Fibroblast of the aortic adventitia (primary cell): Measurements from ENCODE around the gene DOLK. TPM values are rescaled to one million over a fixed set of nuclear protein-coding genes. Genes with fewer than 3 reads are reported as not detected.

Source experiments
- DNase-seq: peaks from one replicate; pipeline ENCODE4 v3.0.0-alpha.2; 2010; ENCODE audit warnings: low read depth
- H3K4me3 ChIP-seq: 2 replicates; pipeline ENCODE4 v1.5.1; 2011; ENCODE audit warnings: low read depth, mild to moderate bottlenecking, control low read depth, low read length, moderate library complexity
- total RNA-seq: library from RNA; depleted of rRNA; stranded (reverse); fragments of >200 nt; gene quantifications from 2 replicates; pipeline ENCODE4 v1.2.3, GENCODE V29; 2012; ENCODE audit warnings: low replicate concordance
- TF ChIP-seq, protein P1 (sequence below): IDR thresholded peaks from 2 replicates; pipeline ENCODE4 v1.5.1; 2011; ENCODE audit warnings: mild to moderate bottlenecking, low read length, control low read depth, inconsistent platforms; ENCODE audit not compliant: insufficient read depth

DOLK gene
- total RNA-seq, 1 donor, result 27.4 TPM

GRCh38 chr9:128906741-128907140 lies 40.7 kb downstream of the DOLK start:
- DNase-seq, result no peak
- H3K4me3 ChIP-seq, result no peak overlapping the region
- TF ChIP-seq, protein P1, sequence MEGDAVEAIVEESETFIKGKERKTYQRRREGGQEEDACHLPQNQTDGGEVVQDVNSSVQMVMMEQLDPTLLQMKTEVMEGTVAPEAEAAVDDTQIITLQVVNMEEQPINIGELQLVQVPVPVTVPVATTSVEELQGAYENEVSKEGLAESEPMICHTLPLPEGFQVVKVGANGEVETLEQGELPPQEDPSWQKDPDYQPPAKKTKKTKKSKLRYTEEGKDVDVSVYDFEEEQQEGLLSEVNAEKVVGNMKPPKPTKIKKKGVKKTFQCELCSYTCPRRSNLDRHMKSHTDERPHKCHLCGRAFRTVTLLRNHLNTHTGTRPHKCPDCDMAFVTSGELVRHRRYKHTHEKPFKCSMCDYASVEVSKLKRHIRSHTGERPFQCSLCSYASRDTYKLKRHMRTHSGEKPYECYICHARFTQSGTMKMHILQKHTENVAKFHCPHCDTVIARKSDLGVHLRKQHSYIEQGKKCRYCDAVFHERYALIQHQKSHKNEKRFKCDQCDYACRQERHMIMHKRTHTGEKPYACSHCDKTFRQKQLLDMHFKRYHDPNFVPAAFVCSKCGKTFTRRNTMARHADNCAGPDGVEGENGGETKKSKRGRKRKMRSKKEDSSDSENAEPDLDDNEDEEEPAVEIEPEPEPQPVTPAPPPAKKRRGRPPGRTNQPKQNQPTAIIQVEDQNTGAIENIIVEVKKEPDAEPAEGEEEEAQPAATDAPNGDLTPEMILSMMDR, result no peak

GRCh38 chr9:128905964-128906363 lies 41.4 kb downstream of the DOLK start:
- TF ChIP-seq, protein P1, result no peak
- no peak for DNase-seq
- H3K4me3 ChIP-seq, result no peak overlapping the region

- H3K4me3 ChIP-seq, result no peak overlapping the region
- no peak for DNase-seq
- TF ChIP-seq, protein P1, result no peak
These were observed 43.4 kb downstream of the DOLK start for GRCh38 chr9:128903871-128904620.

- H3K4me3 ChIP-seq, result no peak overlapping the region
- no peak for DNase-seq
- TF ChIP-seq, protein P1, result no peak
These were observed 44.3 kb downstream of the DOLK start for GRCh38 chr9:128903079-128903461.

- TF ChIP-seq, protein P1, result no peak
- DNase-seq, result no peak
- H3K4me3 ChIP-seq, result no peak overlapping the region
These were observed 44.9 kb downstream of the DOLK start for GRCh38 chr9:128902351-128903078.

- TF ChIP-seq, protein P1, result no peak
- no peak overlapping the region for H3K4me3 ChIP-seq
- no peak for DNase-seq
These were observed 45.6 kb downstream of the DOLK start for GRCh38 chr9:128901822-128902221.
